CD4-positive, alpha-beta T cell (primary cell): ENCODE data around the gene MAML2. TPM values are rescaled to one million over a fixed set of nuclear protein-coding genes. Genes with fewer than 3 reads are reported as not detected.
A peak's percentile ranks its signal among the peaks of the same experiment; 100 is the strongest.

Source experiments
- ATAC-seq: fragments of 200-7000 bp; cut with Tn5 transposase; one replicate; pipeline ENCODE4 v1.10.0; 2022; ENCODE audit warnings: mild to moderate bottlenecking; ENCODE audit not compliant: poor library complexity
- CTCF ChIA-PET: fragments of 350-600 bp; sonication (Branson Sonifier 250); formaldehyde crosslinking; loops from one replicate; lab custom pipeline; 2021; ENCODE audit warnings: antibody characterized with exemption, inconsistent platforms; lab: Charles Lee
- POLR2A ChIA-PET: fragments of 350-600 bp; sonication (Branson Sonifier 250); formaldehyde crosslinking; loops from one replicate; lab custom pipeline; 2021; ENCODE audit warnings: antibody characterized with exemption, inconsistent platforms; lab: Charles Lee
- DNase-seq, 14 experiments: peaks; one replicate each; pipeline ENCODE4 v3.0.0-alpha.2; 2013 to 2020; ENCODE audit warnings: mixed read lengths in 2 of 14
- H3K27ac ChIP-seq, 2 donors: one replicate each; pipeline versions ENCODE4 v1.5.1 to v1.7.0; 2013; ENCODE audit warnings: low read length in 2 of 2, low read depth in 1 of 2, mild to moderate bottlenecking in 1 of 2
- H3K27me3 ChIP-seq, 2 experiments: 1 replicate in 1 of 2; 2 replicates in 1 of 2; pipeline versions ENCODE4 v1.6.1 to v1.7.0; 2013; ENCODE audit warnings: low read length in 2 of 2, control low read depth in 1 of 2, mild to moderate bottlenecking in 1 of 2, moderate library complexity in 1 of 2; ENCODE audit not compliant: insufficient read depth in 2 of 2, control insufficient read depth in 1 of 2
- H3K36me3 ChIP-seq: one replicate; pipeline ENCODE4 v1.6.1; 2013; ENCODE audit warnings: low read length, control low read depth; ENCODE audit not compliant: insufficient read depth
- H3K4me1 ChIP-seq: one replicate; pipeline ENCODE4 v1.6.1; 2013; ENCODE audit warnings: low read length, control low read depth; ENCODE audit not compliant: insufficient read depth
- H3K4me3 ChIP-seq: one replicate; pipeline ENCODE4 v1.5.1; 2013; ENCODE audit warnings: mild to moderate bottlenecking, low read length, moderate library complexity
- H3K9me3 ChIP-seq, 2 experiments: 1 replicate in 1 of 2; 2 replicates in 1 of 2; pipeline versions ENCODE4 v1.6.1 to v1.7.0; 2013; ENCODE audit warnings: low read length in 2 of 2, mild to moderate bottlenecking in 2 of 2, control low read depth in 1 of 2, moderate library complexity in 1 of 2; ENCODE audit not compliant: control insufficient read depth in 1 of 2, insufficient read depth in 1 of 2
- H3K27ac Mint-ChIP-seq: one replicate; pipeline ENCODE4 v1.8.0; 2020; ENCODE audit warnings: mixed read lengths
- H3K27me3 Mint-ChIP-seq: one replicate; pipeline ENCODE4 v1.8.0; 2021; ENCODE audit warnings: mixed read lengths
- H3K36me3 Mint-ChIP-seq: one replicate; pipeline ENCODE4 v1.8.0; 2021; ENCODE audit warnings: low read depth, mixed read lengths
- H3K4me1 Mint-ChIP-seq: one replicate; pipeline ENCODE4 v1.8.0; 2021; ENCODE audit warnings: low read depth, mixed read lengths
- H3K4me3 Mint-ChIP-seq: one replicate; pipeline ENCODE4 v1.8.0; 2020; ENCODE audit warnings: mild to moderate bottlenecking, mixed read lengths
- H3K9me3 Mint-ChIP-seq: one replicate; pipeline ENCODE4 v1.8.0; 2020; ENCODE audit warnings: mixed read lengths
- CTCF ChIP-seq: fragments of 200-600 bp; IDR thresholded peaks from one replicate; pipeline ENCODE4 v1.8.0; 2022; ENCODE audit warnings: antibody characterized with exemption, mild to moderate bottlenecking
- intact Hi-C, 2 experiments: fragments of 100-400 bp; cut with DNase I in 1 of 2; cut with micrococcal nuclease in 1 of 2; formaldehyde crosslinking; loops; one replicate each; pipeline versions ENCODE4 v1.15.1 to v1.9.0; 2023 to 2025; cut with DNase I, micrococcal nuclease
- total RNA-seq, 174 experiments: library from RNA in 2 of 174; stranded (reverse) in 2 of 174; gene quantifications; one replicate each; pipeline ENCODE4 v1.2.3 and lab custom pipeline; 2021 to 2026

Gene MAML2
- total RNA-seq, 2 experiments from 2014 or later, result 58.8 to 59.8 TPM

- ATAC-seq (no peak), DNase-seq (no peak)
- no peaks in the 10 kb centered on the region for H3K27me3 Mint-ChIP-seq
- H3K36me3 Mint-ChIP-seq, result peaks cover 20% of the 10 kb centered on the region
- H3K27ac ChIP-seq, result no peak overlapping the region
- POLR2A ChIA-PET, result interaction anchor here (3.5 kb wide), 1 partner anchor 17 kb away, joined by 22 read pairs; no protein-coding TSS in a partner anchor
- no peaks in the 10 kb centered on the region for H3K27me3 ChIP-seq
- TF ChIP-seq CTCF, result no peak
- H3K4me3 Mint-ChIP-seq, result no peak overlapping the region
- H3K36me3 ChIP-seq, result no peaks in the 10 kb centered on the region
- H3K4me1 Mint-ChIP-seq, result peaks cover 90% of the 10 kb centered on the region
- CTCF ChIA-PET, result interaction anchor here (1.4 kb wide), 1 partner anchor 9 kb away, joined by 3 read pairs; no protein-coding TSS in a partner anchor
- peaks cover 42% of the 10 kb centered on the region for H3K4me1 ChIP-seq
- intact Hi-C loops, result loop anchor here in 1 of 2 experiments (5.0 kb wide), 1 partner anchor 34 kb away; no protein-coding TSS in a partner anchor
- no peaks in the 10 kb centered on the region for H3K9me3 Mint-ChIP-seq
- no peak overlapping the region for H3K4me3 ChIP-seq
- peak overlapping the region; percentile 75 for H3K27ac Mint-ChIP-seq
- H3K9me3 ChIP-seq, result no peaks in the 10 kb centered on the region
Observed at GRCh38 chr11:96223083-96223482, 119.9 kb downstream of the MAML2 start.

GRCh38 chr11:96222102-96222501, 120.9 kb downstream of the MAML2 start:
- ATAC-seq, result no peak
- Mint-ChIP-seq H3K9me3 (no peaks in the 10 kb centered on the region), H3K4me1 (peaks cover 90% of the 10 kb centered on the region), H3K4me3 (peak overlapping the region; percentile 62), H3K27ac (peak overlapping the region; percentile 84), H3K27me3 (no peaks in the 10 kb centered on the region), H3K36me3 (peaks cover 20% of the 10 kb centered on the region)
- ChIA-PET CTCF (interaction anchor here (1.1 to 1.6 kb wide), 3 partner anchors 9 to 121 kb away, joined by 3 to 5 read pairs (median 3); partner anchors contain the start of gene MAML2), POLR2A (interaction anchor here (0.7 to 3.5 kb wide), 7 partner anchors 16 to 120 kb away, joined by 3 to 22 read pairs (median 3); partner anchors contain the start of gene MAML2)
- no peak for TF ChIP-seq CTCF
- no peak overlapping the region for H3K4me3 ChIP-seq
- H3K27ac ChIP-seq, result peak overlapping the region in 1 of 2 donors; percentile 8
- no peaks in the 10 kb centered on the region for H3K27me3 ChIP-seq
- no peaks in the 10 kb centered on the region for H3K9me3 ChIP-seq
- peaks cover 48% of the 10 kb centered on the region for H3K4me1 ChIP-seq
- H3K36me3 ChIP-seq, result no peaks in the 10 kb centered on the region
- intact Hi-C loops, result loop anchor here in 1 of 2 experiments (5.0 kb wide), 1 partner anchor 35 kb away; no protein-coding TSS in a partner anchor
- no peak for DNase-seq

- POLR2A ChIA-PET, result interaction anchor here (0.7 to 3.5 kb wide), 9 partner anchors 10 to 121 kb away, joined by 3 to 22 read pairs (median 3); partner anchors contain the start of gene MAML2
- no peaks in the 10 kb centered on the region for H3K27me3 Mint-ChIP-seq
- H3K4me3 ChIP-seq, result no peak overlapping the region
Observed at GRCh38 chr11:96221244-96222070, 121.5 kb downstream of the MAML2 start.

More at GRCh38 chr11:96221244-96222070, 121.5 kb downstream of the MAML2 start:
- CTCF ChIA-PET, result interaction anchor here (1.1 to 1.6 kb wide), 4 partner anchors 8 to 122 kb away, joined by 3 to 5 read pairs (median 3); partner anchors contain the start of gene MAML2
- peak overlapping the region in 1 of 2 donors; percentile 8 for H3K27ac ChIP-seq
- H3K4me1 Mint-ChIP-seq, result peaks cover 92% of the 10 kb centered on the region
- peak overlapping the region; percentile 67 for H3K4me3 Mint-ChIP-seq
- DNase-seq (no peak), ATAC-seq (peak; percentile 63)
- TF ChIP-seq CTCF, result no peak
- no peaks in the 10 kb centered on the region for H3K36me3 ChIP-seq
- H3K9me3 Mint-ChIP-seq, result no peaks in the 10 kb centered on the region
- peaks cover 20% of the 10 kb centered on the region for H3K36me3 Mint-ChIP-seq
- intact Hi-C loops, result loop anchor here in 1 of 2 experiments (2.0 to 5.0 kb wide), 2 partner anchors 15 to 36 kb away; no protein-coding TSS in a partner anchor
- no peaks in the 10 kb centered on the region for H3K27me3 ChIP-seq
- peaks cover 54% of the 10 kb centered on the region for H3K4me1 ChIP-seq
- peak overlapping the region; percentile 84 for H3K27ac Mint-ChIP-seq
- H3K9me3 ChIP-seq, result no peaks in the 10 kb centered on the region
